Neural crest cell (in vitro differentiated cells): Measurements from ENCODE around the gene SLC9A9. TPM values are rescaled to one million over a fixed set of nuclear protein-coding genes. Genes with fewer than 3 reads are reported as not detected.

ENCODE experiments used
- DNase-seq: peaks from one replicate; pipeline ENCODE4 v3.0.0; 2021; ENCODE audit warnings: low read depth, mixed read lengths, low spot score
- H3K27ac Mint-ChIP-seq: one replicate; pipeline ENCODE4 v1.8.0; 2021; ENCODE audit warnings: mild to moderate bottlenecking, mixed read lengths; ENCODE audit not compliant: unreplicated experiment
- H3K27me3 Mint-ChIP-seq: 2 replicates; pipeline ENCODE4 v1.8.0; 2021; ENCODE audit warnings: low read depth, mild to moderate bottlenecking, mixed read lengths
- H3K36me3 Mint-ChIP-seq: 2 replicates; pipeline ENCODE4 v1.8.0; 2021; ENCODE audit warnings: low read depth, mild to moderate bottlenecking, mixed read lengths
- H3K4me1 Mint-ChIP-seq: 2 replicates; pipeline ENCODE4 v1.8.0; 2021; ENCODE audit warnings: mixed read lengths
- H3K4me3 Mint-ChIP-seq: one replicate; pipeline ENCODE4 v1.8.0; 2021; ENCODE audit warnings: mild to moderate bottlenecking, mixed read lengths
- H3K9me3 Mint-ChIP-seq: 2 replicates; pipeline ENCODE4 v1.8.0; 2021; ENCODE audit warnings: mixed read lengths
- CTCF ChIP-seq: fragments of 200-600 bp; sonication (generic); conservative IDR thresholded peaks from 2 replicates; pipeline ENCODE4 v1.5.0; 2021; ENCODE audit warnings: antibody characterized with exemption, mild to moderate bottlenecking
- total RNA-seq: library from RNA; stranded (reverse); gene quantifications from 2 replicates; pipeline ENCODE4 v1.2.1, GENCODE V29; 2021

The SLC9A9 gene
- total RNA-seq, 1 donor from 2014 or later = 0.56 TPM

DNA sequence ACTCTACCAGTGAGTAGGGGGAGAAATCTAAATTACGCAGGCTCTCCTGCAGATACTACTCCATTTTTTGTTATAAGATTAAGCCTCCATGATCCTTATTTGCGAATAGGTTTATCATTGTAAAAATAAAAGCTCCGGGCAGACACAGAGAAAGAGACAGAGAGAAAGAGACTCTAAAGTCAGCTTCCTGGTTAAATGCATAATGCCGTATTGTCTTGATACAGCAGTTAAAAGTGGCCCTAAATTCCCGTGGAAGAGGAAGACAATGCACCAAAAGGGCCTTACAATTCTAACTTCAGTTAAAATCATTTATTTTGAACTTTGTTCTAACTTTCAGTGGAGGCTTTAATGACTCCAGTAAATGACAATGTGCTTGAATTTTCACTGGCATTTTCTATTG is 98.3 kb downstream of the SLC9A9 start:
- Mint-ChIP-seq H3K27me3 (no peaks in the 10 kb centered on the region), H3K9me3 (peaks cover 8% of the 10 kb centered on the region), H3K4me3 (no peak overlapping the region), H3K36me3 (no peaks in the 10 kb centered on the region), H3K4me1 (peaks cover 11% of the 10 kb centered on the region), H3K27ac (no peak overlapping the region)
- no peak for DNase-seq
- TF ChIP-seq CTCF = no peak

- Mint-ChIP-seq H3K27me3 (no peaks in the 10 kb centered on the region), H3K4me3 (no peak overlapping the region), H3K27ac (no peak overlapping the region), H3K36me3 (no peaks in the 10 kb centered on the region), H3K4me1 (no peaks in the 10 kb centered on the region), H3K9me3 (peaks cover under 1% of the 10 kb centered on the region)
- no peak for TF ChIP-seq CTCF
- no peak for DNase-seq
Measured at GRCh38 chr3:143737065-143737464, 111.2 kb downstream of the SLC9A9 start.

GRCh38 chr3:143736205-143736997 is 111.9 kb downstream of the SLC9A9 start:
- H3K4me1 Mint-ChIP-seq = no peaks in the 10 kb centered on the region
- no peaks in the 10 kb centered on the region for H3K36me3 Mint-ChIP-seq
- H3K27me3 Mint-ChIP-seq = no peaks in the 10 kb centered on the region
- no peak for DNase-seq
- no peak overlapping the region for H3K4me3 Mint-ChIP-seq
- no peak for TF ChIP-seq CTCF
- H3K27ac Mint-ChIP-seq = no peak overlapping the region
- no peaks in the 10 kb centered on the region for H3K9me3 Mint-ChIP-seq

DNA sequence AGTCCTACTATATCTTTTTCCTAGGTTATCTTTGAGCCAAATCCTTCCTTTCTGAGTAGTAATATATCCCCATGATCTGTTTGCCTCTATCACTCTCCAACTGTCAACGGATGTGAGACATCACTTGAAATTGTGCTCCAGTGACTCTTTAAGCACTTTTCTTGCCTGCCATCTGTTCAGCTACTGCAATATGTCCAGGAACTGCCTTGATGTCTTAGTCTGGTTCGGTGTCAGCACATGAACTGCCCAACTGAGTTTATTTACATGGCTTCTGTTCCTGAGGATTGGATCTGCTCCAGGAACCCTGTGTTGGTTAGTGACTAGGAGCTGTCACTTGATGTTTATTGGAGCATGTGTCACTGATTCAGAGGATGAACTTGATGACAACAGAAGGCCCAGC is 116.5 kb downstream of the SLC9A9 start:
- TF ChIP-seq CTCF = no peak
- Mint-ChIP-seq H3K36me3 (no peaks in the 10 kb centered on the region), H3K27me3 (peaks cover 2% of the 10 kb centered on the region), H3K27ac (no peak overlapping the region), H3K9me3 (peaks cover 3% of the 10 kb centered on the region), H3K4me3 (no peak overlapping the region), H3K4me1 (no peaks in the 10 kb centered on the region)
- no peak for DNase-seq

GRCh38 chr3:143731320-143731719 is 116.9 kb downstream of the SLC9A9 start:
- Mint-ChIP-seq H3K36me3 (no peaks in the 10 kb centered on the region), H3K4me3 (no peak overlapping the region), H3K9me3 (peaks cover 3% of the 10 kb centered on the region), H3K4me1 (no peaks in the 10 kb centered on the region), H3K27me3 (peaks cover 2% of the 10 kb centered on the region), H3K27ac (no peak overlapping the region)
- no peak for DNase-seq
- TF ChIP-seq CTCF = no peak
